Camera-type eye (tissue), 1 donor: Measurements from ENCODE around the gene LMNTD2. TPM values are rescaled to one million over a fixed set of nuclear protein-coding genes. Genes with fewer than 3 reads are reported as not detected.

ENCODE experiments used
- total RNA-seq: library from RNA; depleted of rRNA; stranded (reverse); fragments of >200 nt; gene quantifications from one replicate; pipeline ENCODE4 v1.2.3, GENCODE V29; 2014

The LMNTD2 gene, protein sequence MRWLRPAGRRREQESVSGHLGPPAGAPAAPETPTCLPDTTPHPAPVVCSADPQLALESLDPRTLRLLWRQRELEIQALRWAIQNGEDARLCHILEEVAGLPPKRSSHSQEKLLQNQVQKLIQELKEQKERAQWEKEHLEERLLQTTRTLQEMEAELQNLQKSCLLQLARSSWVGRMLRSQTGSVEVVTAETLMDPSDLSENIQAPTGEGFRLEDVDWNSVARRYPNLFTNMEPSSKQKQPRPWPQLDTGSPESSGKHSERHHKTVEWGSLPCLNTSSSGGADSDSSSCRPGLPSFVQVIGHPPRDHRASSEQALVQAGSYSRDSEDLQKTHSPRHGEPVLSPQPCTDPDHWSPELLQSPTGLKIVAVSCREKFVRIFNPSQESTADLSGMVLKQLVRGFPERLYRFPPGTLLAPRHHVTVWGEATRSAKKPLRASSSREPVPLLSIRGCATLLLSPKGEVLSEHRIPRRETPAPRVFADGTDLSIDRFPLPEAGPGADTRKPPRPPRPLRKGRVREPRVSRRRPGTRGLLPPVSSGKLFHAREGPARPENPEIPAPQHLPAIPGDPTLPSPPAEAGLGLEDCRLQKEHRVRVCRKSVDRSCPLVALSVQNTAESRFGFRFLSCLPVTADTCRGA
- 0.33 TPM for total RNA-seq

DNA sequence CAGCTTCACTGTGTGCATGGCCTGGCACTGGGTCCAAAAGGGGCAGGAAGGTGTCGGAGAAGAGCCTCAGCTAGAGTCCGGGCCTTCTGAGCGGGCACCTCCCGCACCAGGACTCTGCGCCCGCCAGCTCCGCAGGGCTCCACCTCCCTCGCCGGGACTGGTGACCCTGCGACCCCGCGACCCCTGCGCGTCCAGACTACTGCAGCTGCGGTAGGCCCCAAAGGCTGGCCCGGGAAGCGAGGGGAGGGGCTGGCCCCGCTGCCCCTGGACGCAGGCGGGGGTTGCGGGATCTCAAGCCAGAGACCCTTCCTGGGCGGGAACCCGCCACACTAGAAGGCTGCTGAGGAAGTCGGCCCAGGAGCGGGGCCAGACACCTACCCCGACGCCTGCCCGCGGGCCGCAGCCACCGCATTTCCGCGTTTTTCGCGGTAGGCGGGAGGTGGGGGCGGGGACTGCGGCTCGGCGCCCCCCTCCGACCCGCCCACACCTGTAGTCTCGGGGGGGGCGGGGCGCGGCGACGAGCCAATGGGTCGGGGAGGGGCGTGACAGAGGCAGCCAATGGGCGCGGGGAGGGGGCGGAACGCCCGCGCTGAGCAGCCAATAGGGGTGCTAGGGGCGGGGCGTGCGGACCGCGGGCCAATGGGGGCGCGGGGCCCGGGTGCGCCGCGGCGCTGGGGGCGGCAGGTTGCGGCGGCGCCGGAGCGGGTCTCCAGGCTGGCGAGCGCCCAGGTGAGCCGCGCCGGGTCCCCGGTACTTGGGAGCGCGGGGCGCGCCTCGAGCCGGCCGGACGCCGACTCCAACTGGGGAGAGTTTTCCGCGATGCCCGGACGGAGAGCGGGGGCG, at the start of gene LMNTD2, which contains the start of gene RASSF7:
Gene LMNTD2 (minus strand): TSS at position 434 of the 843 bp plus-strand sequence. CDS start 22 bp downstream, at position 412.
Gene RASSF7 (plus strand): TSS at position 666 of the 843 bp plus-strand sequence. CDS start 799 bp downstream, outside the sequence.

GRCh38 chr11:575996-576768, 15.6 kb upstream of the LMNTD2 start, which contains the start of gene PHRF1:
PHRF1 (plus strand) TSS chr11:576470; CDS start chr11:581513, 5,043 bp downstream.

DNA sequence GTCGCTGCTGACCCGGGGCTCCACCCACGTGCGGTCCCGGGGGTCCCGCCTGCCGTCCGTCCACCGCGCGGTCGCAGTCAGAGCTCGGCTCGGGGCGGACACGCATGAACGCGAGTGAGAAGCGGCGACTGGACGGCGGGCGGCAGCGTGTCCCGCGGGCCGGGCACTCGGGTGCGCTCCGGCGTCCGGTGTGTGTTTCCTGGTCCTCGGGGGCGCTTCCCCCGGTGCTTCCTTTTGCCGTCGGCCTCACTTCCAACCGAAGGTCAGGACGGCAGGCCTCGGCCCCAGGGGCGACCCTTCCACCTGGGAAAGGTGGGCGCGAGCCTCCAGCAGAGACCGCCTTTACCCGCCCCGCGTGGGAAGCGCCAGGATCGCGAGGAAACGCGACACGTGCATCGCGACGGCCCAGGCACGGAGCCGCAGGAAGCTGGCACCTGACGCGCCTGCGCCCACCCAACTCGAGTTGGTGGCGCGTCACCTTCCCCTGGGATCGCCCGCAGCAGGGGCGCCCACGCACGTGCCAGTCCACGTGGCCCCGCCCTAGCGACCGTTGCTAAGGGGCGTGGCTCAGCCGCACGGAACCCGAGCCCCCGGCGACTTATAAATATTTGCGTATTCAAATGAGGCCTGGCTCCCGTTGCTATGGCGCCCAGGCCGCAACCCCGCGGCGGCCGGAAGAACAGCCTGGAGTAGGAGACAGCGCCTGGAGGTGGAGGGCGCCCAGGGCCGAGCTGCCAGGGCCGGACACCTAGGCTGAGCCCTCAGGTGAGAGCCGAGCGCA, 23.5 kb downstream of the LMNTD2 start, which contains the start of gene LRRC56:
Gene LRRC56 (plus strand): TSS at position 687 of the 781 bp plus-strand sequence. CDS start 3,158 bp downstream, outside the sequence.

DNA sequence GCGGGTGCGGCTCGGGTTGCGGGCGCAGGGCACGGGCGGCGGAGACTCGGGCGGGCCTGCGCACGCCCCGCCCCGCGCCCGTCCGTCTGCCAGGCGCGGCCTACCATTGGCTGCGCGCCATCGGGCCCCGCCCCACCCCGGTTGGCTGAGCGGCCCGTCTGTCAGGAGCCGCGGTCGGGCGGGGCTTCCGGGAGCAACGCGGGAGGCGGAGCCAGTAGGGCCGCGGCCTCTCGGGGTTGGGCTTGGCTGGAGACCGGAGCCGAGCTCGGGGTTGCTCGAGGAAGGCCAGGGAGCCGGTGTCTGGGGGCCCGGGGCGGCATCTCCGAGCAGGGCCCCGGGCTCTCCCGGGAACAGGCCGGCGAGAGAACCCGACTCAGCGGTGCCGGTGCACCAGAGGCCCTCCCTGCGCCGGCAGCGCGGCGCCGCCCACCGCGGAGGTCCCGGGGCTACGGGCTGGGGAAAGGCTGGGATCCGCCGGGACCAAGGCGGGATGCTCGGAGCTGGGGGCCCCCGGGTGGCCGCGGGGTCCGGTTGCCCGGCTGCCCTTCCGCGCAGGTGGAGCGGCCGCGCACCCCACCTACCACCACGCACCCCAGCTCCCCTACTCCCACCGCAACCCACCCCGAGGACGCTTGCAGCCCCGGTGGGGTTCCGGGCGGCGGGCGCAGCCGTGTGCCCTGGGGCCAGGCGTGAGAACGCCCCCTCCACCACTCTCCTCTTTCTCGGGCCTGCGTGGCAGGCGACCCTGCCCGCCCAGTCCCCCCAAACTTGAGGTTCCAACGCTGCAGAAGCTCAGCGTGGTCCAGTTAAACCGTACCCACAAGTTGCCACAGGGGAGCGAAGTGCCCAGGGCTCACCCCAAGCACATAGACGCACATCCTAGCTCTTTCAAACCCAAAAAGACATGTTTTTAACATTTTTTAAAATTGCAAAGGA, 24.8 kb downstream of the LMNTD2 start, which contains the start of gene HRAS:
Gene HRAS (minus strand): TSS at position 58 of the 936 bp plus-strand sequence.

GRCh38 chr11:506995-507726, 53.4 kb downstream of the LMNTD2 start, which contains the start of gene RNH1:
RNH1 (minus strand) TSS chr11:507242; CDS start chr11:502162, 5,080 bp downstream.

Other genes starting within 250 kb of the LMNTD2 start
- 20.2 TPM for gene IFITM1, start 246.7 kb downstream of the LMNTD2 start, total RNA-seq
- gene IFITM3, start 239.9 kb downstream of the LMNTD2 start, total RNA-seq: 43.5 TPM
- 71.6 TPM for gene B4GALNT4, start 191.2 kb downstream of the LMNTD2 start, total RNA-seq
- 5.5 TPM for gene PKP3, start 166.5 kb downstream of the LMNTD2 start, total RNA-seq
- gene SIGIRR, start 145.7 kb downstream of the LMNTD2 start, total RNA-seq: 13.3 TPM
- gene ANO9, start 118.7 kb downstream of the LMNTD2 start, total RNA-seq: 1.4 TPM
- 36.4 TPM for gene PTDSS2, start 110.5 kb downstream of the LMNTD2 start, total RNA-seq
- gene RNH1, start 53.5 kb downstream of the LMNTD2 start, total RNA-seq: 116 TPM
- 26.4 TPM for gene HRAS, start 25.2 kb downstream of the LMNTD2 start, total RNA-seq
- 1.2 TPM for gene LRRC56, start 23.2 kb downstream of the LMNTD2 start, total RNA-seq
- gene RASSF7, start 232 bp upstream of the LMNTD2 start, total RNA-seq: 10.8 TPM
- gene PHRF1, start 15.7 kb upstream of the LMNTD2 start, total RNA-seq: 34.7 TPM
- 12.1 TPM for gene IRF7, start 55.2 kb upstream of the LMNTD2 start, total RNA-seq
- gene CDHR5, start 64.2 kb upstream of the LMNTD2 start, total RNA-seq: 0.88 TPM
- not detected for gene SCT, start 66.4 kb upstream of the LMNTD2 start, total RNA-seq
- 1.2 TPM for gene DRD4, start 76.5 kb upstream of the LMNTD2 start, total RNA-seq
- gene DEAF1, start 134.5 kb upstream of the LMNTD2 start, total RNA-seq: 31.4 TPM
- gene TMEM80, start 135.1 kb upstream of the LMNTD2 start, total RNA-seq: 18.5 TPM
- 14.1 TPM for gene EPS8L2, start 145.5 kb upstream of the LMNTD2 start, total RNA-seq
- 91.0 TPM for gene TALDO1, start 186.7 kb upstream of the LMNTD2 start, total RNA-seq
- 42.8 TPM for gene GATD1, start 216.7 kb upstream of the LMNTD2 start, total RNA-seq
- gene CEND1, start 229.4 kb upstream of the LMNTD2 start, total RNA-seq: 6.4 TPM
- gene SLC25A22, start 237.5 kb upstream of the LMNTD2 start, total RNA-seq: 27.7 TPM
- 17.8 TPM for gene PIDD1, start 244.5 kb upstream of the LMNTD2 start, total RNA-seq
- 169 TPM for gene RPLP2, start 249.2 kb upstream of the LMNTD2 start, total RNA-seq